Muscle of leg (tissue), 11 donors: ENCODE data around the gene GPR39. TPM values are rescaled to one million over a fixed set of nuclear protein-coding genes. Genes with fewer than 3 reads are reported as not detected.
A peak's percentile ranks its signal among the peaks of the same experiment; 100 is the strongest.

Source experiments
- DNase-seq: peaks from one replicate; pipeline ENCODE4 v3.0.0; 2013
- H3K27ac ChIP-seq: one replicate; pipeline ENCODE4 v1.5.1; 2013; ENCODE audit warnings: mild to moderate bottlenecking, low read length, control low read depth
- H3K27me3 ChIP-seq: one replicate; pipeline ENCODE4 v1.6.1; 2013; ENCODE audit warnings: low read length; ENCODE audit not compliant: control insufficient read depth, insufficient read depth
- H3K36me3 ChIP-seq: one replicate; pipeline ENCODE4 v1.6.1; 2013; ENCODE audit warnings: low read length; ENCODE audit not compliant: control insufficient read depth, insufficient read depth
- H3K4me1 ChIP-seq: one replicate; pipeline ENCODE4 v1.6.1; 2013; ENCODE audit warnings: low read length; ENCODE audit not compliant: control insufficient read depth, insufficient read depth
- H3K4me3 ChIP-seq: one replicate; pipeline ENCODE4 v1.5.1; 2013; ENCODE audit warnings: low read length, control low read depth
- H3K9me3 ChIP-seq: replicated peaks from 2 replicates; pipeline ENCODE4 v1.6.1; 2013; ENCODE audit warnings: low read depth, low read length; ENCODE audit not compliant: control insufficient read depth
- WGBS: methylation state at CpG from one replicate; pipeline ENCODE4 v1.1.5; 2013; ENCODE audit warnings: missing lambda C conversion rate; ENCODE audit not compliant: insufficient coverage; 5-methylcytosine and 5-hydroxymethylcytosine counted together
- polyA plus RNA-seq, 8 donors: library from polyadenylated mRNA; unstranded; fragments of 120-200 nt; gene quantifications; one replicate each; pipeline versions ENCODE4 v1.2.1 to v1.2.3, GENCODE V29; 2013; ENCODE audit warnings: inconsistent platforms in 1 of 8, low replicate concordance in 1 of 8; ENCODE audit not compliant: insufficient read length in 8 of 8, insufficient read depth in 1 of 8
- total RNA-seq: library from RNA; stranded (reverse); fragments of 120-200 nt; gene quantifications from one replicate; pipeline ENCODE4 v1.2.4, GENCODE V29; 2013

The GPR39 gene
- total and polyA plus RNA-seq, 9 donors: 0.07 to 0.88 (median 0.14) TPM

GRCh38 chr2:132581591-132581990, 165.0 kb downstream of the GPR39 start:
- Histone ChIP-seq H3K4me3 (no peak overlapping the region), H3K36me3 (no peaks in the 10 kb centered on the region), H3K4me1 (no peaks in the 10 kb centered on the region), H3K27ac (no peak overlapping the region), H3K9me3 (no peaks in the 10 kb centered on the region), H3K27me3 (no peaks in the 10 kb centered on the region)
- DNase-seq: no peak
- WGBS: 43% methylated on average over 2 of the region's 5 CpGs

- H3K4me3 ChIP-seq: no peak overlapping the region
- H3K27ac ChIP-seq: no peak overlapping the region
- no peaks in the 10 kb centered on the region for H3K36me3 ChIP-seq
- DNase-seq: peak; percentile 84
- H3K27me3 ChIP-seq: no peaks in the 10 kb centered on the region
- 23% methylated on average over 2 of the region's 9 CpGs for WGBS
- no peaks in the 10 kb centered on the region for H3K9me3 ChIP-seq
- no peaks in the 10 kb centered on the region for H3K4me1 ChIP-seq
These were observed 165.6 kb downstream of the GPR39 start for GRCh38 chr2:132581991-132582738.

- no peak overlapping the region for H3K27ac ChIP-seq
- no peak overlapping the region for H3K4me3 ChIP-seq
- H3K4me1 ChIP-seq: no peaks in the 10 kb centered on the region
- no peak for DNase-seq
- no peaks in the 10 kb centered on the region for H3K36me3 ChIP-seq
- H3K9me3 ChIP-seq: no peaks in the 10 kb centered on the region
- 94% methylated on average over 7 of the region's 10 CpGs for WGBS
- no peaks in the 10 kb centered on the region for H3K27me3 ChIP-seq
These were observed 167.2 kb downstream of the GPR39 start for GRCh38 chr2:132583666-132584360.

- DNase-seq: no peak
- WGBS: 92% methylated on average over 35 of the region's 36 CpGs
- no peaks in the 10 kb centered on the region for H3K27me3 ChIP-seq
- H3K4me3 ChIP-seq: no peak overlapping the region
- H3K9me3 ChIP-seq: no peaks in the 10 kb centered on the region
- no peaks in the 10 kb centered on the region for H3K4me1 ChIP-seq
- no peak overlapping the region for H3K27ac ChIP-seq
- H3K36me3 ChIP-seq: no peaks in the 10 kb centered on the region
These were observed 168.6 kb downstream of the GPR39 start for GRCh38 chr2:132584976-132585817.

DNA sequence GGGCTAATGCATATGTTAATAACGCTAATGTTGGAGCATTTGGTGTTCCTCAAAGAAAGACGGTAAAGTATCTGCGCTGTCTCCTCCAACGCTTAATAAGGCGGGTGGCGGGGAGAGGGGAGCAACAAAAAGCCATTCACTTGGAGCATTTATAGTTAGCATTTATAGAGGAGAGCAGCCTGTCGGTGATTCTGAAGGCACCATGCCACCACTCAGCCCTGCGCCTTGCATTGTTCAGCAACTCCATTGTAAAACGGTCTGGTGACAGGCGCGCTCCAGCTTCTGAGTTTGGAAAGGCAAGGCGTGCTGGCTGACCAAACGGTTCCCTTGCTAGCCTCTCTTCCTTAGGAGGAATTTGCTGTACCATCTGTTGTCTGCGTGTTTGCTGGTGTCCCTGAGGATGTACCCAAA, 169.5 kb downstream of the GPR39 start:
- no peak overlapping the region for H3K27ac ChIP-seq
- H3K9me3 ChIP-seq: no peaks in the 10 kb centered on the region
- 79% methylated on average over 14 of the region's 14 CpGs for WGBS
- no peak for DNase-seq
- no peak overlapping the region for H3K4me3 ChIP-seq
- H3K27me3 ChIP-seq: no peaks in the 10 kb centered on the region
- H3K36me3 ChIP-seq: no peaks in the 10 kb centered on the region
- no peaks in the 10 kb centered on the region for H3K4me1 ChIP-seq

GRCh38 chr2:132586835-132587234, 170.2 kb downstream of the GPR39 start:
- H3K9me3 ChIP-seq: no peaks in the 10 kb centered on the region
- no peaks in the 10 kb centered on the region for H3K4me1 ChIP-seq
- H3K36me3 ChIP-seq: no peaks in the 10 kb centered on the region
- no peak overlapping the region for H3K4me3 ChIP-seq
- WGBS: 86% methylated on average over 1 of the region's 3 CpGs
- no peak for DNase-seq
- H3K27ac ChIP-seq: no peak overlapping the region
- H3K27me3 ChIP-seq: no peaks in the 10 kb centered on the region

GRCh38 chr2:132588576-132588975, 172.0 kb downstream of the GPR39 start:
- no peak overlapping the region for H3K4me3 ChIP-seq
- H3K36me3 ChIP-seq: no peaks in the 10 kb centered on the region
- H3K27me3 ChIP-seq: no peaks in the 10 kb centered on the region
- no peaks in the 10 kb centered on the region for H3K9me3 ChIP-seq
- DNase-seq: no peak
- no peaks in the 10 kb centered on the region for H3K4me1 ChIP-seq
- H3K27ac ChIP-seq: no peak overlapping the region
- 71% methylated on average over 1 of the region's 1 CpG for WGBS

DNA sequence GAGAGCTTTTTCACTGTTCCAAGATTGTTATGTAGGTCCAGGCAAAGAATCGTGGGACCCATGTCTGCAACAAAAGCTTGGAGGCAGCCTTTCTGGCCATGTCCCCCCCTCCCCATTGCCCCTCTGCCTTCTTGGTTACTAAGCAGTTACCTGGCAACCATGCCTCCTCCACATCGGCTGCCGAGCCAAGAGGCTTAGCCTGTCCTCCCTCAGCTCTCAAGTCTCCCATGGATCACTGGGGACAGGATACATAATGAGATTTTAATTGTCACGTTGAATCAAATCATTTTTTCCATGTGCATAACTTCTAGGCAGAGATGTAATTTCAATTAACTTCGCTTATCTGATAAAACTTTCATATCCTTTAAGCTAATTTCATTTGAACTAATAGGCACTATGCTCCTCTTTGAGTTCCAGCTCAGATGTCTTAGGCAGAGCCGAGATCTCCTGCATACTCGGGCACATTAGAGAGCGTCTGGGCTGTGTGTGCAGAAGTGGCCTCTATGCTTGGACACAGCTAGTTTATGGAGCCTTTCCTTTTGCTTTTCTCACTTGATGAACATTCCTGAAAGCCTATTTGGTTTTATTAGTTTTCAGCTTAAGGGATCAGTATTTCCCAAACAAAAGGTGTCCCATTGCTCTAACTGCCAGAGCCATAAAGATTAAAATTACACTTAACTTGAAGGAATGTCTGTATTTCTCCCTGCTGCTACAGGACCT, 172.7 kb downstream of the GPR39 start:
- no peak overlapping the region for H3K4me3 ChIP-seq
- no peak overlapping the region for H3K27ac ChIP-seq
- no peak for DNase-seq
- no peaks in the 10 kb centered on the region for H3K4me1 ChIP-seq
- no peaks in the 10 kb centered on the region for H3K27me3 ChIP-seq
- no peaks in the 10 kb centered on the region for H3K9me3 ChIP-seq
- no peaks in the 10 kb centered on the region for H3K36me3 ChIP-seq
- 0% methylated on average over 1 of the region's 8 CpGs for WGBS

- Histone ChIP-seq H3K4me1 (no peaks in the 10 kb centered on the region), H3K36me3 (no peaks in the 10 kb centered on the region), H3K27me3 (no peaks in the 10 kb centered on the region), H3K27ac (no peak overlapping the region), H3K4me3 (no peak overlapping the region), H3K9me3 (no peaks in the 10 kb centered on the region)
- DNase-seq: no peak
These were observed 173.4 kb downstream of the GPR39 start for GRCh38 chr2:132589966-132590365.
